Naive thymus-derived CD4-positive, alpha-beta T cell (primary cell): ENCODE results near the gene DMRTA2. TPM values are rescaled to one million over a fixed set of nuclear protein-coding genes. Genes with fewer than 3 reads are reported as not detected.

Experiments used
- ATAC-seq: fragments of 150-1000 bp; cut with Tn5 transposase; 2 replicates; pipeline ENCODE4 v1.10.0; 2021; ENCODE audit warnings: mild to moderate bottlenecking, moderate library complexity
- CTCF ChIA-PET: fragments of 350-600 bp; sonication (Branson Sonifier 250); formaldehyde crosslinking; loops from one replicate; lab custom pipeline; 2021; ENCODE audit warnings: antibody characterized with exemption; lab: Charles Lee
- POLR2A ChIA-PET: fragments of 350-600 bp; sonication (Branson Sonifier 250); formaldehyde crosslinking; loops from one replicate; lab custom pipeline; 2021; ENCODE audit warnings: antibody characterized with exemption, inconsistent platforms; lab: Charles Lee
- DNase-seq, 9 donors: peaks; one replicate each; pipeline versions ENCODE4 v3.0.0 to v3.0.0-alpha.2; 2020 to 2022; ENCODE audit warnings: mixed read lengths in 1 of 9
- H3K27ac ChIP-seq: one replicate; pipeline ENCODE4 v1.7.0; 2013; ENCODE audit warnings: mild to moderate bottlenecking, low read depth, low read length, moderate library complexity
- H3K27me3 ChIP-seq, 2 donors: one replicate each; pipeline ENCODE4 v1.7.0; 2013; ENCODE audit warnings: low read length in 2 of 2, mild to moderate bottlenecking in 2 of 2, moderate library complexity in 2 of 2; ENCODE audit not compliant: control insufficient read depth in 2 of 2, insufficient read depth in 2 of 2
- H3K36me3 ChIP-seq, 3 experiments: 1 replicate in 2 of 3; 2 replicates in 1 of 3; pipeline ENCODE4 v1.7.0; 2013; ENCODE audit warnings: low read length in 3 of 3, mild to moderate bottlenecking in 3 of 3, moderate library complexity in 1 of 3; ENCODE audit not compliant: insufficient read depth in 3 of 3, control insufficient read depth in 2 of 3
- H3K4me1 ChIP-seq, 2 donors: one replicate each; pipeline ENCODE4 v1.7.0; 2013; ENCODE audit warnings: low read length in 2 of 2, mild to moderate bottlenecking in 2 of 2, moderate library complexity in 1 of 2; ENCODE audit not compliant: control insufficient read depth in 2 of 2, insufficient read depth in 2 of 2
- H3K4me3 ChIP-seq: 2 replicates; pipeline ENCODE4 v1.7.0; 2013; ENCODE audit warnings: mild to moderate bottlenecking, low read length
- H3K9me3 ChIP-seq, 3 experiments: 1 replicate in 2 of 3; 2 replicates in 1 of 3; pipeline ENCODE4 v1.7.0; 2013; ENCODE audit warnings: low read length in 3 of 3; ENCODE audit not compliant: control insufficient read depth in 2 of 3
- H3K27ac Mint-ChIP-seq, 9 donors: one replicate each; pipeline ENCODE4 v1.8.0; 2020 to 2022; ENCODE audit warnings: mixed read lengths in 9 of 9, mild to moderate bottlenecking in 8 of 9, moderate library complexity in 5 of 9, inconsistent platforms in 2 of 9
- H3K27me3 Mint-ChIP-seq, 5 donors: one replicate each; pipeline ENCODE4 v1.8.0; 2021 to 2022; ENCODE audit warnings: mixed read lengths in 5 of 5, mild to moderate bottlenecking in 1 of 5
- H3K36me3 Mint-ChIP-seq, 5 donors: one replicate each; pipeline ENCODE4 v1.8.0; 2020 to 2022; ENCODE audit warnings: mixed read lengths in 5 of 5, mild to moderate bottlenecking in 3 of 5, inconsistent platforms in 1 of 5
- H3K4me1 Mint-ChIP-seq, 7 donors: one replicate each; pipeline ENCODE4 v1.8.0; 2020 to 2022; ENCODE audit warnings: mixed read lengths in 7 of 7, mild to moderate bottlenecking in 3 of 7, inconsistent platforms in 1 of 7
- H3K4me3 Mint-ChIP-seq, 10 donors: one replicate each; pipeline ENCODE4 v1.8.0; 2020 to 2022; ENCODE audit warnings: mild to moderate bottlenecking in 10 of 10, mixed read lengths in 10 of 10, moderate library complexity in 6 of 10, inconsistent platforms in 2 of 10
- H3K9me3 Mint-ChIP-seq, 11 donors: one replicate each; pipeline ENCODE4 v1.8.0; 2020 to 2022; ENCODE audit warnings: mixed read lengths in 11 of 11, mild to moderate bottlenecking in 4 of 11, inconsistent platforms in 1 of 11, moderate library complexity in 1 of 11
- intact Hi-C, 2 donors: fragments of 100-400 bp; cut with micrococcal nuclease; formaldehyde crosslinking; loops; one replicate each; pipeline ENCODE4 v1.15.1; 2023
- polyA plus RNA-seq, 2 donors: library from polyadenylated mRNA; unstranded; fragments of 300-500 nt; fragmentation: Illumina TruSeq; gene quantifications; one replicate each; pipeline ENCODE4 v1.2.3, GENCODE V29; 2021
- total RNA-seq, 6 experiments: library from RNA in 5 of 6; stranded (reverse) in 5 of 6; gene quantifications; 1 replicate in 5 of 6; 2 replicates in 1 of 6; pipeline ENCODE4 v1.2.3 and lab custom pipeline; 2021 to 2026

The DMRTA2 gene
- total and polyA plus RNA-seq, 7 experiments from 2014 or later = not detected

GRCh38 chr1:50378770-50379169 lies 44.5 kb downstream of the DMRTA2 start:
- H3K4me1 ChIP-seq = no peaks in the 10 kb centered on the region
- no peak overlapping the region for H3K4me3 Mint-ChIP-seq
- no peak overlapping the region for H3K4me3 ChIP-seq
- H3K36me3 Mint-ChIP-seq = peaks cover 0 to 3% (median 0%) of the 10 kb centered on the region in 5 donors
- H3K9me3 ChIP-seq = no peaks in the 10 kb centered on the region
- DNase-seq (no peak), ATAC-seq (no peak)
- intact Hi-C loops = no loop called here
- H3K36me3 ChIP-seq = no peaks in the 10 kb centered on the region
- no peaks in the 10 kb centered on the region for H3K4me1 Mint-ChIP-seq
- ChIA-PET CTCF (no interaction called here), POLR2A (no interaction called here)
- H3K27ac ChIP-seq = no peak overlapping the region
- no peaks in the 10 kb centered on the region for H3K27me3 ChIP-seq
- peaks cover 3 to 25% (median 12%) of the 10 kb centered on the region in 5 donors for H3K27me3 Mint-ChIP-seq
- no peak overlapping the region for H3K27ac Mint-ChIP-seq
- peaks cover 0 to 15% (median 3%) of the 10 kb centered on the region in 11 donors for H3K9me3 Mint-ChIP-seq

GRCh38 chr1:50373532-50373931 lies 49.7 kb downstream of the DMRTA2 start:
- Histone ChIP-seq H3K27me3 (peaks cover 0 to 2% of the 10 kb centered on the region in 2 donors), H3K4me1 (no peaks in the 10 kb centered on the region), H3K27ac (no peak overlapping the region), H3K4me3 (no peak overlapping the region), H3K36me3 (no peaks in the 10 kb centered on the region), H3K9me3 (no peaks in the 10 kb centered on the region)
- H3K4me3 Mint-ChIP-seq = no peak overlapping the region
- H3K27me3 Mint-ChIP-seq = peaks cover 17 to 47% (median 45%) of the 10 kb centered on the region in 5 donors
- peaks cover 0 to 21% (median 7%) of the 10 kb centered on the region in 11 donors for H3K9me3 Mint-ChIP-seq
- H3K27ac Mint-ChIP-seq = no peak overlapping the region
- H3K36me3 Mint-ChIP-seq = peaks cover 0 to 3% (median 0%) of the 10 kb centered on the region in 5 donors
- ChIA-PET CTCF (no interaction called here), POLR2A (no interaction called here)
- DNase-seq (no peak), ATAC-seq (no peak)
- H3K4me1 Mint-ChIP-seq = no peaks in the 10 kb centered on the region
- intact Hi-C loops = no loop called here

GRCh38 chr1:50371749-50372148 lies 51.5 kb downstream of the DMRTA2 start:
- H3K4me3 Mint-ChIP-seq = no peak overlapping the region
- POLR2A ChIA-PET = no interaction called here
- intact Hi-C loops = no loop called here
- no peak overlapping the region for H3K27ac ChIP-seq
- H3K27me3 Mint-ChIP-seq = peaks cover 29 to 47% (median 45%) of the 10 kb centered on the region in 5 donors
- H3K4me1 ChIP-seq = no peaks in the 10 kb centered on the region
- peaks cover 0 to 21% (median 7%) of the 10 kb centered on the region in 11 donors for H3K9me3 Mint-ChIP-seq
- ATAC-seq (no peak), DNase-seq (no peak)
- H3K27ac Mint-ChIP-seq = no peak overlapping the region
- H3K4me1 Mint-ChIP-seq = peaks cover 0 to 5% (median 0%) of the 10 kb centered on the region in 7 donors
- H3K36me3 ChIP-seq = no peaks in the 10 kb centered on the region
- H3K27me3 ChIP-seq = peaks cover 0 to 2% of the 10 kb centered on the region in 2 donors
- H3K36me3 Mint-ChIP-seq = peaks cover 0 to 3% (median 0%) of the 10 kb centered on the region in 5 donors
- no peaks in the 10 kb centered on the region for H3K9me3 ChIP-seq
- no peak overlapping the region for H3K4me3 ChIP-seq
- CTCF ChIA-PET = no interaction called here

GRCh38 chr1:50369830-50370229 lies 53.4 kb downstream of the DMRTA2 start:
- no peak for DNase-seq
- H3K27ac ChIP-seq = no peak overlapping the region
- H3K27me3 ChIP-seq = peaks cover 0 to 2% of the 10 kb centered on the region in 2 donors
- peaks cover 0 to 3% (median 0%) of the 10 kb centered on the region in 5 donors for H3K36me3 Mint-ChIP-seq
- intact Hi-C loops = loop anchor here (2.0 to 10.0 kb wide), 3 partner anchors 335 to 925 kb away; no protein-coding TSS in a partner anchor
- H3K9me3 ChIP-seq = no peaks in the 10 kb centered on the region
- peaks cover 0 to 5% (median 0%) of the 10 kb centered on the region in 7 donors for H3K4me1 Mint-ChIP-seq
- no peaks in the 10 kb centered on the region for H3K36me3 ChIP-seq
- ATAC-seq = no peak
- peaks cover 0 to 21% (median 6%) of the 10 kb centered on the region in 11 donors for H3K9me3 Mint-ChIP-seq
- no peaks in the 10 kb centered on the region for H3K4me1 ChIP-seq
- no peak overlapping the region for H3K4me3 Mint-ChIP-seq
- ChIA-PET CTCF (no interaction called here), POLR2A (no interaction called here)
- peaks cover 36 to 58% (median 48%) of the 10 kb centered on the region in 5 donors for H3K27me3 Mint-ChIP-seq
- H3K4me3 ChIP-seq = no peak overlapping the region
- H3K27ac Mint-ChIP-seq = no peak overlapping the region

- peaks cover 40 to 58% (median 53%) of the 10 kb centered on the region in 5 donors for H3K27me3 Mint-ChIP-seq
- intact Hi-C loops = loop anchor here (2.0 to 10.0 kb wide), 3 partner anchors 336 to 926 kb away; no protein-coding TSS in a partner anchor
- POLR2A ChIA-PET = no interaction called here
- no peaks in the 10 kb centered on the region for H3K4me1 ChIP-seq
- no peak overlapping the region for H3K27ac Mint-ChIP-seq
- no peak overlapping the region for H3K4me3 Mint-ChIP-seq
- no peak overlapping the region for H3K27ac ChIP-seq
- CTCF ChIA-PET = no interaction called here
- no peak overlapping the region for H3K4me3 ChIP-seq
- peaks cover 0 to 2% of the 10 kb centered on the region in 2 donors for H3K27me3 ChIP-seq
- ATAC-seq (no peak), DNase-seq (no peak)
- no peaks in the 10 kb centered on the region for H3K36me3 ChIP-seq
- peaks cover 0 to 3% (median 0%) of the 10 kb centered on the region in 5 donors for H3K36me3 Mint-ChIP-seq
- no peaks in the 10 kb centered on the region for H3K9me3 ChIP-seq
- H3K4me1 Mint-ChIP-seq = peaks cover 0 to 5% (median 0%) of the 10 kb centered on the region in 7 donors
- peaks cover 0 to 14% (median 3%) of the 10 kb centered on the region in 11 donors for H3K9me3 Mint-ChIP-seq
Measured at GRCh38 chr1:50369008-50369634, 54.1 kb downstream of the DMRTA2 start.

GRCh38 chr1:50368179-50369007 lies 54.9 kb downstream of the DMRTA2 start:
- Mint-ChIP-seq H3K36me3 (peaks cover 0 to 3% (median 0%) of the 10 kb centered on the region in 5 donors), H3K4me1 (peaks cover 0 to 5% (median 0%) of the 10 kb centered on the region in 7 donors), H3K27me3 (peaks cover 40 to 58% (median 53%) of the 10 kb centered on the region in 5 donors), H3K27ac (no peak overlapping the region), H3K9me3 (peaks cover 0 to 8% (median 0%) of the 10 kb centered on the region in 11 donors), H3K4me3 (no peak overlapping the region)
- Histone ChIP-seq H3K36me3 (no peaks in the 10 kb centered on the region), H3K9me3 (no peaks in the 10 kb centered on the region), H3K27me3 (peaks cover 0 to 2% of the 10 kb centered on the region in 2 donors), H3K27ac (no peak overlapping the region), H3K4me3 (no peak overlapping the region), H3K4me1 (no peaks in the 10 kb centered on the region)
- intact Hi-C loops = loop anchor here (1.0 to 10.0 kb wide), 6 partner anchors 237 to 926 kb away; no protein-coding TSS in a partner anchor
- no peak for ATAC-seq
- peak in 3 of 9 donors; percentile 5 to 49 (median 8) for DNase-seq
- POLR2A ChIA-PET = no interaction called here
- CTCF ChIA-PET = no interaction called here
